Midbrain (tissue), 1 donor: ENCODE data around the gene SLCO2B1.

Source experiments
- DNase-seq: peaks from one replicate; lab custom pipeline; 2025; lab: John Stamatoyannopoulos, UW

SLCO2B1 gene

DNA sequence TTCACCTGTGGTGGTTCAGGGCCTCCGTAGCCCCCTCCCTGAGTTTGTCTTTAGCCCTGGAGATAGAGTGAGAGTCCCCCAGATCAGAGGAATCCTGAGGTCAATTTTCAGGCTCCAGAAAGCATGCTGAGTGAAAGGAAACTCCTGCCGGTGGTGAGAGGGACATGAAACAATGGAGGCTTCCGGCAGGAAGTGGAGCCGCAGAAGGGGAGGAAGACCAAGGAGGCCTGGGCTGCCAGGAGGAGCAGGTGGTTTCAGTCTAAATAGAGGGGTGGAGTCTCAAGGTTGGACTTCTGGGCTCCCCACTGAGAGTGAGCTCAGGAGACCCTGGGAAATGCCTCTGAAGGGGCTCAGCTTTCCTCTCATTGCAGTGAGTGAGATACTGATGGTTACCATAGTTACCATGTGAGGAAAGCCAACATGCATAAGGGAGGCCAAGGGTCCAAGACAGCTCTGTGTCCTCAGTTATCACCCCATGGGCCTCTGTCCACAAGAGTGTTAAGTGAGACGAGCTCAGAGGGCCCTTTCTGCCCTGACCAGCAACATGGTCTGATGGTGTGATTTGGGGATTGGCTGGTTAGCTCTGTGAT lies 10.7 kb downstream of the SLCO2B1 start:
- DNase-seq = no peak

DNA sequence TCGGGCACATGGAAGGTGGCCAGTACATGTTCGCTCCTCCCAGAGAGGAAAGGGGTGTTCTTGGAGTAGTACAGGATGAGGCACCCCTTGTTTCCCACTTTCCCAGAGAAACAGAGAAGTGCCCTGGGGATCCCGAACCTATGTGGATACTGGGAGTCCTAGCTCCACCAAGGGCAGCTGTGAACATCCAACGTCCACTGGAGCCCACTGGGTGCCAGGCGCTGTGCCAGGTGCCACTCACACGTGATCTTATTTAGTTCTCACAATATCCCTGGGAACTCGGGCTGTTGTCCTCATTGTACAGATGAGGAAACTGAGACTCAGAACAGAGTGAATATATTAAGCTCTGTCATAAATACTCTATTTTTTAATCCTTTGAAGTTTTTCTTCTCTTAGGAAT lies 12.0 kb downstream of the SLCO2B1 start:
- no peak for DNase-seq

GRCh38 chr11:75163921-75164849 lies 13.3 kb downstream of the SLCO2B1 start:
- DNase-seq = no peak

- DNase-seq = no peak
Measured at GRCh38 chr11:75165721-75166120, 14.8 kb downstream of the SLCO2B1 start.

DNA sequence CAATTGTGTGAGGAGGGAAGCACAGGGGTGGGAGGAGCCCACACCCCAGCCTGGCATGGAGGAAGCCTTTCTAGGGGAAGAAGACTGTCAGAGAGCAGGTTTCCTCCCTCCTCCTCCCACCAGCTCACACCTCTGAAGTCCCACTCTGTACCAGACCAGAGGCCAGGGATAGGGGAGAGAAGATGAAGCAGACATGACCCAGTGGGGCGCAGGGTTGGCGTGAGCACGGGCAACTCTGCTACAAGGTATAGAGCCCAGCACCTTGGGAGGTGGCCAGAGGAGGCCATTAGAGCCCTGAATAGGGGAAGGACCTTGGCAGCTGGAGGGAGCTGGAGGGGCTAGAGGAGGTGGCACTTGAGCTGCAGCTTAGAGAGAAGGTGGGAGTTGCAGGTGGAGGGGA lies 15.9 kb downstream of the SLCO2B1 start:
- no peak for DNase-seq

GRCh38 chr11:75167617-75168016 lies 16.7 kb downstream of the SLCO2B1 start:
- DNase-seq = no peak

- DNase-seq = no peak
Measured at GRCh38 chr11:75169101-75169885, 18.4 kb downstream of the SLCO2B1 start.

GRCh38 chr11:75170516-75171201 lies 19.8 kb downstream of the SLCO2B1 start:
- DNase-seq = no peak

DNA sequence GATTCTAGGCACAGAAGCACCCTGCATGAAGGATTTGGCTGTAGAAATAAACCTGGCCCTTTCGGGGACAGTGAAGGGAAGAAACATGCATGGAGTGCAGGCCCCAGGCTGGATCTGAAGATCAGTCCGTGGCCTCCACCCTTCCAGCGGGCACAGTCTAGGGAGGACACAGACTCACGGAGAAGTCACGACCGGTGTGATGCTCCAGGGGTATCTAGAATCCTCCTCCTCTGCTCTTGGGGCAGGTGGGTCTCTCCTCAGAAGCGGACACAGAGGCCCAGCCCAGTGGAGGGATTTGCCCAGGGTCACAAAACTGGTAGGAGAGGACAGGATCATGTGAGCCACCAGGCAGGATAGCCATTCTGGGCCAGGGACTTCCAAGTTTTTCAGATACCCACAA lies 22.4 kb downstream of the SLCO2B1 start:
- DNase-seq = no peak

DNA sequence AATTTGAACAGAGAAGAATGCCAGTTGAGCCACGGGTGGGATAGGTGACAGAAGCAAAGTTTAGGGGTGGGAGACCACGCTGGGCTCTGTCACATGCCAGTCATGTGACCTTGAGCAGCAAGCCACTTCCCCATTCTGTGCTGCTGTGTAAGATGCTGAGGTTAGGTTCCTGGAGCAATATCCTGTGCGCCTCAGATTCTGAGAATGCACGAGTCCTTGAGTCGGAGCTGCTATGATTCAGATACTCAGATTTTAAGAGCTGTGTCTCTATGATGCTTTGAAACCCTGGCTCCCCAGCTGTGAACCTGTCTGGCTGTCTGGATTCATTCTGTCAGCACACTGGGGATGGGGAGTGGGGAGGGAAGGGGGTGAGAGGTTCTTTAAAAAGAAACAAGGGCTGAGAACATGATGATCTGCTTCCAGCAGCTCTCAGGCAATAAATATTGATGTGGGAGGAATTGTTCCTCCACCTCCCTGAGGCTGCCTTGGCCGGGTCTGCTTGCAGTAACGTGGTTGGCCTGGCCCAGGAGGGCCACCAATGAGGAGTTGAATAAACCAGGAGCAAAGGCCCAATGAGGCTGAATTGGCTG lies 24.0 kb downstream of the SLCO2B1 start:
- peak; percentile 44 for DNase-seq

- DNase-seq = peak; percentile 23
Measured at GRCh38 chr11:75182664-75183063, 31.8 kb downstream of the SLCO2B1 start.

GRCh38 chr11:75184051-75184450 lies 33.1 kb downstream of the SLCO2B1 start:
- DNase-seq = no peak

GRCh38 chr11:75184757-75185425 lies 34.0 kb downstream of the SLCO2B1 start:
- no peak for DNase-seq

GRCh38 chr11:75185866-75186265 lies 35.0 kb downstream of the SLCO2B1 start:
- no peak for DNase-seq

GRCh38 chr11:75186999-75187398 lies 36.1 kb downstream of the SLCO2B1 start:
- DNase-seq = no peak

- no peak for DNase-seq
Measured at GRCh38 chr11:75188671-75189070, 37.8 kb downstream of the SLCO2B1 start.

DNA sequence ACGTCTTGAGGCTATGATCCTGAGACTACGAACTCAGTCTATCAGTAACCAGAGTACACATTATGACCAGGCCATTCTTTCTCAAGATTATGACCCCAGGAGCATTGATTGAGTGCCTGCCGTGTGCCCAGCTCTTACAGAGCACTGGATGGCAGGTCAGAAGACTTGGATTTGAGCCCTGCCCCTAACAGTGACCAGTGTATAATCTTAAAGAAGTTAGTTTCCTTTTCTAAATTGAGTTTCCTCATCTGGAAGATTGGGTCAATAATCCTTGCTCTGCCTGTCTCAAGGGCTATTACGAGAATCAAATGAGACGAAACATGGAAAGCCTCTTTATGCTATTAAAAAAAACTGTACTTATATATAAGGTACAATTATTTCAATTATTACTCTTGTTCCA lies 38.2 kb downstream of the SLCO2B1 start:
- no peak for DNase-seq

DNA sequence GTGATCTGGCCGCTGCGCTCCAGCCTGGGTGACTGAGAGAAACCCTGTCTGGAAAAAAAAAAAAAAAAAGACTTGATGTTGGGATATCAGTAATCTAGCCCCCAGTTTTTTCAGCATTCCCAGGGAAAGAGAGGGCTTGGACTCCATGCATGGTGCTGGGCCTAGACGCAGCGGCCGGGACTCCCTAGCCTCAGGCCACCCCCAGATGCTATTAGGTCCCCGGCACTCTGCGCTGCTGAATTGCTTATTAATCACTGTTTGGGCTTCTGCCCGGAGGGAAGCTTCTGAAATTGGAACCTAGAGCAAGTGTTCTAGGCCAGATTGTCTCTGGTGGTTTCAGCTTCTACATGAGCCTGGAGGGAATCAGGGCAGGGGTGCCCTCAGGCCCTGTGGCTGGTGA lies 39.0 kb downstream of the SLCO2B1 start:
- no peak for DNase-seq

DNA sequence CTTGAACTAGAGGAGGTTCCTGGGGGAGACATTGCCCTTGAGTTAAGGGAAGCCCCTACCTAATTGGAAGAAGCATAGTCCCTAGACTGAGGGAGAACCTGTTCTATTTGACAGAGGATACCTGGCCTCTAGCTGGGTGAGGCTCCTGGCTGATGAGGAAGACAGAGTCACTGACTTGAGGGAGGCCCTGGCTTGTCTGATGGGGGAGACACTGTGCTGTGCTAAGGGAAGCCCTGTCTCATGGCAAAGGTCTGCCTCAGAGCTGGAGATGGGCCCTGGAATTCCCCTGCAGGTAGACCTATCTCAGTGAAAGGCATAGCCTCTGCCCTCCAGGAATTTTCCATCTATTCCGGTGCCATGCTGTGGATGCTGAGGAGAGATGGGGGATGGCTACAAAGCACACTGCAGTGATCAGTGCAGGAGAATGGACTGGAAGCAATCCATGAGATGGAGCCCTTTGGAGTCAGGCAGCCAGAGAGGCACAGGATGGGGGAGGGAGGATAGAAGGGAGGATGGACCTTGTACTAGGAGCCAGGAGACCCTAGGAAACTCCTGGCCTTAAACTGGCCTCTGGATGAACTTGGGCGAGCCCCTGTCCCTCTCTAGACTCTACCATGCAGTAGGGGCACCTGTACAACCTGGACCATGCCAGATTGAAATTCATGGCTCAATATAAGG lies 39.9 kb downstream of the SLCO2B1 start:
- DNase-seq = no peak

GRCh38 chr11:75191330-75191717 lies 40.4 kb downstream of the SLCO2B1 start:
- DNase-seq = no peak

DNA sequence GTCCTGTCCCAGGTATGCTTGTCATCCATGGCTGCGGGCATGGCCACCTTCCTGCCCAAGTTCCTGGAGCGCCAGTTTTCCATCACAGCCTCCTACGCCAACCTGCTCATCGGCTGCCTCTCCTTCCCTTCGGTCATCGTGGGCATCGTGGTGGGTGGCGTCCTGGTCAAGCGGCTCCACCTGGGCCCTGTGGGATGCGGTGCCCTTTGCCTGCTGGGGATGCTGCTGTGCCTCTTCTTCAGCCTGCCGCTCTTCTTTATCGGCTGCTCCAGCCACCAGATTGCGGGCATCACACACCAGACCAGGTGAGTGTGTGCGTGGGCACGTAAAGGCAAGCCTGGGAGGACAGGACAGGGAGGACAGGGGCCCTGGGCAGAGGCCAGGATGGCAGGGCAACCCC lies 42.4 kb downstream of the SLCO2B1 start:
- no peak for DNase-seq
